ENCODE results near the gene AKR1D1.

- no peak for TF ChIP-seq CTCF (IDR thresholded peaks at IDR 0.05)
- TF ChIP-seq EP300 (IDR thresholded peaks at IDR 0.05), result no peak
Observed at GRCh38 chr7:138081868-138082267, 5.6 kb downstream of the AKR1D1 start.

Measured in stomach (tissue), 4 donors.